HepG2 (cell line): ENCODE data around the gene HDGF. TPM values are rescaled to one million over a fixed set of nuclear protein-coding genes. Genes with fewer than 3 reads are reported as not detected.

Experiments used
- CENPBD1 ChIP-seq: sonication (generic); formaldehyde crosslinking; IDR thresholded peaks from 2 replicates; pipeline ENCODE4 v1.8.0; 2022; ENCODE audit warnings: missing genetic modification reagents, low read depth, mild to moderate bottlenecking, borderline replicate concordance
- EED ChIP-seq: sonication (generic); formaldehyde crosslinking; IDR thresholded peaks from 2 replicates; pipeline ENCODE4 v1.5.0; 2020; ENCODE audit warnings: mild to moderate bottlenecking, missing genetic modification reagents
- ELF3 ChIP-seq: IDR thresholded peaks from 2 replicates; pipeline ENCODE4 v1.6.1; 2016; ENCODE audit warnings: missing genetic modification reagents, missing compliant biosample characterization
- ETV6 ChIP-seq: sonication (generic); formaldehyde crosslinking; conservative IDR thresholded peaks from 2 replicates; pipeline ENCODE4 v1.4.0; 2020; ENCODE audit warnings: missing genetic modification reagents
- GZF1 ChIP-seq: sonication (generic); formaldehyde crosslinking; IDR thresholded peaks from 2 replicates; pipeline ENCODE4 v1.5.1; 2020; ENCODE audit warnings: mild to moderate bottlenecking, missing genetic modification reagents
- HES4 ChIP-seq: sonication (generic); formaldehyde crosslinking; IDR thresholded peaks from 2 replicates; pipeline ENCODE4 v1.9.0; 2021; ENCODE audit warnings: mild to moderate bottlenecking, missing genetic modification reagents, borderline replicate concordance
- HIVEP1 ChIP-seq: sonication (generic); formaldehyde crosslinking; IDR thresholded peaks from 2 replicates; pipeline ENCODE4 v1.4.0; 2020; ENCODE audit warnings: mild to moderate bottlenecking, missing genetic modification reagents
- HOMEZ ChIP-seq: IDR thresholded peaks from 2 replicates; pipeline ENCODE4 v1.6.1; 2016; ENCODE audit warnings: low read depth
- IKZF4 ChIP-seq: sonication (generic); formaldehyde crosslinking; IDR thresholded peaks from 2 replicates; pipeline ENCODE4 v1.5.1; 2020; ENCODE audit warnings: borderline replicate concordance, mild to moderate bottlenecking, low read depth, missing genetic modification reagents; ENCODE audit errors: not compliant biosample characterization
- JUNB ChIP-seq: sonication (generic); formaldehyde crosslinking; IDR thresholded peaks from 2 replicates; pipeline ENCODE4 v1.8.0; 2022; ENCODE audit warnings: missing genetic modification reagents, mild to moderate bottlenecking, borderline replicate concordance
- KDM2A ChIP-seq: sonication (generic); formaldehyde crosslinking; IDR thresholded peaks from 2 replicates; pipeline ENCODE4 v1.4.0; 2020; ENCODE audit warnings: low read depth, missing genetic modification reagents, borderline replicate concordance
- MAF1 ChIP-seq: sonication (generic); formaldehyde crosslinking; IDR thresholded peaks from 2 replicates; pipeline ENCODE4 v1.5.0; 2020; ENCODE audit warnings: missing genetic modification reagents, borderline replicate concordance
- ONECUT2 ChIP-seq: sonication (generic); formaldehyde crosslinking; IDR thresholded peaks from 2 replicates; pipeline ENCODE4 v1.4.0; 2020; ENCODE audit warnings: missing genetic modification reagents
- PRDM15 ChIP-seq: sonication (generic); formaldehyde crosslinking; IDR thresholded peaks from 2 replicates; pipeline ENCODE4 v1.4.0; 2020; ENCODE audit warnings: missing genetic modification reagents
- RXRA ChIP-seq: sonication (generic); formaldehyde crosslinking; IDR thresholded peaks from 2 replicates; pipeline ENCODE4 v1.5.1; 2020; ENCODE audit warnings: missing genetic modification reagents
- SAP130 ChIP-seq: IDR thresholded peaks from 2 replicates; pipeline ENCODE4 v1.6.1; 2016; ENCODE audit warnings: low read depth
- SRY ChIP-seq: sonication (generic); formaldehyde crosslinking; IDR thresholded peaks from 2 replicates; pipeline ENCODE4 v1.8.0; 2022; ENCODE audit warnings: mild to moderate bottlenecking, missing genetic modification reagents
- ZBTB7A ChIP-seq: sonication (generic); formaldehyde crosslinking; IDR thresholded peaks from 2 replicates; pipeline ENCODE4 v1.8.0; 2022; ENCODE audit warnings: mild to moderate bottlenecking, missing genetic modification reagents
- ZNF296 ChIP-seq: sonication (generic); formaldehyde crosslinking; conservative IDR thresholded peaks from 2 replicates; pipeline ENCODE4 v1.5.0; 2020; ENCODE audit warnings: mild to moderate bottlenecking, missing genetic modification reagents
- ZNF598 ChIP-seq: sonication (generic); formaldehyde crosslinking; IDR thresholded peaks from 2 replicates; pipeline ENCODE4 v1.5.1; 2020; ENCODE audit warnings: mild to moderate bottlenecking, missing genetic modification reagents, borderline replicate concordance
- ZNF672 ChIP-seq: sonication (generic); formaldehyde crosslinking; IDR thresholded peaks from 2 replicates; pipeline ENCODE4 v1.8.1; 2022; ENCODE audit warnings: missing genetic modification reagents
- ZNF782 ChIP-seq: sonication (generic); formaldehyde crosslinking; IDR thresholded peaks from 2 replicates; pipeline ENCODE4 v1.4.0; 2020; ENCODE audit warnings: missing genetic modification reagents, mild to moderate bottlenecking, borderline replicate concordance
- polyA plus RNA-seq, 8 experiments: library from polyadenylated mRNA; depleted of rRNA in 3 of 8; stranded (reverse) in 7 of 8; unstranded in 1 of 8; fragments of >200 nt; fragmentation: Illumina TruSeq in 4 of 8; extraction: Trizol in 4 of 8; gene quantifications; 2 replicates each; pipeline versions ENCODE4 v1.2.1 to v1.2.3, GENCODE V29; 2011 to 2016; ENCODE audit warnings: low read depth in 4 of 8, missing spikeins in 1 of 8, mixed read lengths in 1 of 8; ENCODE audit not compliant: insufficient read depth in 1 of 8
- total RNA-seq, 5 experiments: library from RNA; depleted of rRNA; stranded (reverse); fragments of >200 nt; fragmentation: Illumina TruSeq; extraction: Trizol; gene quantifications; 2 replicates each; pipeline ENCODE4 v1.2.3, GENCODE V29; 2016; ENCODE audit warnings: low read depth in 1 of 5

The HDGF gene
- total and polyA plus RNA-seq, 2 of the 13 experiments (the other 11 are each of a cell fraction or from before 2014, with no cell fraction given), result 156 to 196 TPM

GRCh38 chr1:156727926-156728598 lies 23.4 kb downstream of the HDGF start, which contains the start of gene METTL25B (continued):
- TF ChIP-seq PRDM15 (no peak), ZBTB7A (CRISPR knock-in tag) (no peak), EED (CRISPR knock-in tag) (no peak), SAP130 (CRISPR knock-in tag) (peak; percentile 68), GZF1 (CRISPR knock-in tag) (0 out of 2 replicates have a peak, but pooled peaks have one; percentile 20), CENPBD1 (CRISPR knock-in tag) (no peak), HOMEZ (no peak), KDM2A (CRISPR knock-in tag) (peak; percentile 57), ZNF598 (0 out of 2 replicates have a peak, but pooled peaks have one; percentile 3), ZNF296 (CRISPR knock-in tag) (no peak), ETV6 (peak; percentile 22; the same call in 1 of the 2 replicates), HES4 (CRISPR knock-in tag) (0 out of 2 replicates have a peak, but pooled peaks have one; percentile 53), MAF1 (CRISPR knock-in tag) (no peak), ZNF672 (CRISPR knock-in tag) (no peak), JUNB (no peak), ZNF782 (CRISPR knock-in tag) (peak; percentile 33; the same call in 1 of the 2 replicates), ONECUT2 (CRISPR knock-in tag) (peak; percentile 77), RXRA (CRISPR knock-in tag) (peak; percentile 22; the same call in 1 of the 2 replicates), SRY (CRISPR knock-in tag) (0 out of 2 replicates have a peak, but pooled peaks have one; percentile 21), ELF3 (CRISPR knock-in tag) (peak; percentile 20; the same call in 1 of the 2 replicates), HIVEP1 (CRISPR knock-in tag) (0 out of 2 replicates have a peak, but pooled peaks have one; percentile 3), IKZF4 (peak; percentile 8)
